MV-4-11 (cell line): ENCODE data around the gene LPIN1.

Experiments
- DNase-seq: peaks from one replicate; lab custom pipeline; 2025; lab: John Stamatoyannopoulos, UW

LPIN1 gene

GRCh38 chr2:11784747-11785610, 38.5 kb downstream of the LPIN1 start:
- no peak for DNase-seq

GRCh38 chr2:11785611-11785940, 39.1 kb downstream of the LPIN1 start:
- DNase-seq: no peak

- DNase-seq: no peak
These were observed 39.8 kb downstream of the LPIN1 start for GRCh38 chr2:11786191-11786590.

GRCh38 chr2:11786592-11786991, 40.2 kb downstream of the LPIN1 start:
- no peak for DNase-seq

GRCh38 chr2:11787991-11788390, 41.6 kb downstream of the LPIN1 start:
- DNase-seq: no peak

GRCh38 chr2:11788461-11789124, 42.2 kb downstream of the LPIN1 start:
- no peak for DNase-seq

GRCh38 chr2:11789243-11789642, 42.8 kb downstream of the LPIN1 start:
- DNase-seq: no peak

GRCh38 chr2:11790228-11790627, 43.8 kb downstream of the LPIN1 start:
- DNase-seq: no peak

- DNase-seq: no peak
These were observed 49.2 kb downstream of the LPIN1 start for GRCh38 chr2:11795590-11795989.

GRCh38 chr2:11796190-11797171, 50.0 kb downstream of the LPIN1 start:
- no peak for DNase-seq

- DNase-seq: no peak
These were observed 51.4 kb downstream of the LPIN1 start for GRCh38 chr2:11797846-11798245.

- no peak for DNase-seq
These were observed 52.4 kb downstream of the LPIN1 start for GRCh38 chr2:11798701-11799435.

GRCh38 chr2:11799826-11800225, 53.4 kb downstream of the LPIN1 start:
- DNase-seq: no peak

GRCh38 chr2:11802782-11803191, 56.4 kb downstream of the LPIN1 start:
- no peak for DNase-seq

GRCh38 chr2:11805024-11805423, 58.6 kb downstream of the LPIN1 start:
- DNase-seq: no peak

GRCh38 chr2:11805920-11806319, 59.5 kb downstream of the LPIN1 start:
- no peak for DNase-seq

GRCh38 chr2:11807156-11808015, 61.0 kb downstream of the LPIN1 start:
- peak; percentile 53 for DNase-seq

GRCh38 chr2:11808016-11808400, 61.6 kb downstream of the LPIN1 start:
- DNase-seq: peak; percentile 77

- no peak for DNase-seq
These were observed 63.3 kb downstream of the LPIN1 start for GRCh38 chr2:11809586-11810236.
